ENCODE measurements around the gene PEX3. TPM values are rescaled to one million over a fixed set of nuclear protein-coding genes. Genes with fewer than 3 reads are reported as not detected.

Gene PEX3
- total and polyA plus RNA-seq, 2 of the 4 experiments (the other 2 are of a cell fraction), result 13.3 to 13.7 TPM

DNA sequence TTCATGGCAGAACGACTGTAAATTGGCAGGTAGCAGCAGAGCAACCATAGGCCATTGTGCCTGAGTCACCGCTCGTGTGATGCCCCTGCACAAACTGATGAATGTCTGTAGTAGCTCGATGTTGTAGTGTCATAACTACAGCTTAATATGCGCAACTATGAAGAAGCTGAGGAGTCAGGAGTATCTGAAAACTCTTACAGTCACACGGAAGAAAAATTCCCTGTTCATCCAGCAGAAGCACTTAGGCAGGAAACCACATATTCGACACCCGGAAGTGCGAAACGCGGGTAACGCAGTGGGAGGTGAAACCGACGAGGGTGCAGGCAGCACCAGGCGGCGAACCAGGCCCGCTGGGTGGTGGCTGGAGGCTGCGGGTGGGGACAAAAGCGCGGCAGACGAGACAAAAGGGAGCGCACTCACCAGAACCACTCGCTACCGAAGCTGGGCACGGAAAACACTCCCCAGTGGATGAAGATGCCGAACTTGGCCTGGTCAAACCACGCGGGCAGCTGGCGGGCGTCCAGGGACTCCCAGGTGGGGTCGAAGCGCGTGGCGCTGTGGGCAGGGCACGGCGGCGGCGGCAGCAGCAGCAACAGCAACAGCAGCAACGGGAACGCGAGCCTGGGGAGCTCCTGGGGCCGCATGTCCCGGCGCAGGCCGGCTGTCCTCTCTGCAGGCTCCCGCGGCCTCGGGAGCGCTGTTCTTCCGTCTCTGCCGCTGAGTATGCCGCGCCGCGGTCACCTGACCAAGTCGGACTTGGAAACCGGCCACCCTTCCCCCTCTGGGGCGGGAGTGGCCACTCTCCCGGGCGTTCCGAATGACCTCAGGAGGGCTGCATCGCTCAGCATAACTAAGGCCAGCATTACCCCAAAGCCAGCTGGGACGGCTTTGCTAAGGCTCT is 60.6 kb downstream of the PEX3 start, which contains the start of gene FUCA2 (continued):
- TF ChIP-seq, protein P1, sequence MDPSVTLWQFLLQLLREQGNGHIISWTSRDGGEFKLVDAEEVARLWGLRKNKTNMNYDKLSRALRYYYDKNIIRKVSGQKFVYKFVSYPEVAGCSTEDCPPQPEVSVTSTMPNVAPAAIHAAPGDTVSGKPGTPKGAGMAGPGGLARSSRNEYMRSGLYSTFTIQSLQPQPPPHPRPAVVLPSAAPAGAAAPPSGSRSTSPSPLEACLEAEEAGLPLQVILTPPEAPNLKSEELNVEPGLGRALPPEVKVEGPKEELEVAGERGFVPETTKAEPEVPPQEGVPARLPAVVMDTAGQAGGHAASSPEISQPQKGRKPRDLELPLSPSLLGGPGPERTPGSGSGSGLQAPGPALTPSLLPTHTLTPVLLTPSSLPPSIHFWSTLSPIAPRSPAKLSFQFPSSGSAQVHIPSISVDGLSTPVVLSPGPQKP (IDR thresholded peaks at IDR 0.05; ENCODE audit: borderline replicate concordance, low read depth, low read length), result no peak

DNA sequence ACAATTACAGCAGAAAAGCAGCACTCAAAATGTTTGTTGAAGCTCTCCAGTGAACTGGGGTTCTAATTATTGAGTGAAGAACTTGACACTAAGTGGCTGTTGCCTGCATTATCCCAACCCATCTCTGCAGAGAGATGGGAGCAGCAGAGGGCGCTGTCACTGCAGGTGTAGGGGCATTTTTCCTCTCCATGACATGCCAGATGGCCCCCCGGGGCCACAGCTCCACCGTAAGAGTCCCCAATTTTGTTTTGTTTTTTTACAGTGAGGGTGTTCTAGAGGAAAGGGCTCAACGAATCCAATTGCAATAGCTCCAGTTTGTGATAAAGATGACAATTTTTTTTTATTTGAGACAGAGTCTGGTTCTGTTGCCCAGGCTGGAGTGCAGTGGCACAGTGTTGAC is 62.8 kb downstream of the PEX3 start:
- ChIA-PET POLR2A (ENCODE audit: unreplicated experiment) (no interaction called here), CTCF (no interaction called here)
- intact Hi-C loops (cut with micrococcal nuclease) (no loop called here), dilution Hi-C loops (cut with HindIII; ENCODE audit: low sequenced_read_pairs, unreplicated experiment) (no loop called here), in situ Hi-C loops (cut with MboI; ENCODE audit: low sequenced_read_pairs) (no loop called here)
- TF ChIP-seq NFE2L2 (IDR thresholded peaks at IDR 0.05; ENCODE audit: low read depth, low read length), result no peak
- TF ChIP-seq, protein P2, sequence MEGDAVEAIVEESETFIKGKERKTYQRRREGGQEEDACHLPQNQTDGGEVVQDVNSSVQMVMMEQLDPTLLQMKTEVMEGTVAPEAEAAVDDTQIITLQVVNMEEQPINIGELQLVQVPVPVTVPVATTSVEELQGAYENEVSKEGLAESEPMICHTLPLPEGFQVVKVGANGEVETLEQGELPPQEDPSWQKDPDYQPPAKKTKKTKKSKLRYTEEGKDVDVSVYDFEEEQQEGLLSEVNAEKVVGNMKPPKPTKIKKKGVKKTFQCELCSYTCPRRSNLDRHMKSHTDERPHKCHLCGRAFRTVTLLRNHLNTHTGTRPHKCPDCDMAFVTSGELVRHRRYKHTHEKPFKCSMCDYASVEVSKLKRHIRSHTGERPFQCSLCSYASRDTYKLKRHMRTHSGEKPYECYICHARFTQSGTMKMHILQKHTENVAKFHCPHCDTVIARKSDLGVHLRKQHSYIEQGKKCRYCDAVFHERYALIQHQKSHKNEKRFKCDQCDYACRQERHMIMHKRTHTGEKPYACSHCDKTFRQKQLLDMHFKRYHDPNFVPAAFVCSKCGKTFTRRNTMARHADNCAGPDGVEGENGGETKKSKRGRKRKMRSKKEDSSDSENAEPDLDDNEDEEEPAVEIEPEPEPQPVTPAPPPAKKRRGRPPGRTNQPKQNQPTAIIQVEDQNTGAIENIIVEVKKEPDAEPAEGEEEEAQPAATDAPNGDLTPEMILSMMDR (conservative IDR thresholded peaks at IDR 0.05; ENCODE audit: low read depth, low read length), result peak; percentile 35
- H3K4ac ChIP-seq (ENCODE audit: low read depth, low read length), result no peak overlapping the region
- no peak overlapping the region for H2BK5ac ChIP-seq (ENCODE audit: low read depth, low read length, poor library complexity, severe bottlenecking)
- H3K4me1 ChIP-seq (ENCODE audit: control insufficient read depth, insufficient read depth, low read length), result peaks cover 6% of the 10 kb centered on the region
- H2AK5ac ChIP-seq (ENCODE audit: low read depth, low read length), result no peak overlapping the region
- H4K8ac ChIP-seq (ENCODE audit: low read depth in 2 of 2, low read length in 2 of 2), result no peak overlapping the region
- H3K9me3 ChIP-seq (ENCODE audit: control insufficient read depth, insufficient read depth, low read length), result no peaks in the 10 kb centered on the region
- ATAC-seq (ENCODE audit: low read depth), result no peak
- no peak overlapping the region for H3K4me3 ChIP-seq (ENCODE audit: insufficient read depth, low read depth, low read length)
- H3K14ac ChIP-seq (replicated peaks; ENCODE audit: low read depth, low read length), result no peak overlapping the region
- WGBS, 2 experiments (ENCODE audit: extremely low coverage in 2 of 2, insufficient read length in 1 of 2), result no CpG with 5 or more reads among the region's 4 CpGs
- H3K27ac ChIP-seq (ENCODE audit: insufficient read depth, low read length), result no peak overlapping the region
- no peaks in the 10 kb centered on the region for H4K20me1 ChIP-seq (ENCODE audit: insufficient read depth, low read length)
- H3K18ac ChIP-seq (ENCODE audit: low read depth, low read length), result no peak overlapping the region
- no peaks in the 10 kb centered on the region for H3K36me3 ChIP-seq (ENCODE audit: control insufficient read depth, insufficient read depth, low read length)
- peaks cover 11 to 23% of the 10 kb centered on the region in 2 experiments for H3K79me1 ChIP-seq (ENCODE audit: low read depth in 1 of 2, low read length in 2 of 2)
- H3K23ac ChIP-seq (ENCODE audit: low read depth, low read length), result no peak overlapping the region
- no peak overlapping the region for H3K56ac ChIP-seq (ENCODE audit: extremely low read depth, insufficient read depth, low read length)
- H4K91ac ChIP-seq (ENCODE audit: insufficient read depth, low read depth, low read length), result no peak overlapping the region
- no peak overlapping the region for H2AK9ac ChIP-seq (replicated peaks; ENCODE audit: low read depth, low read length, poor library complexity)
- peaks cover 5% of the 10 kb centered on the region; the same call in 1 of the 2 replicates for H3K9me1 ChIP-seq (ENCODE audit: insufficient read depth, low read length)
- H3K9ac ChIP-seq (ENCODE audit: low read depth, low read length), result no peak overlapping the region
- H2BK120ac ChIP-seq (ENCODE audit: low read depth, low read length), result no peak overlapping the region
- H3K27me3 ChIP-seq (ENCODE audit: control insufficient read depth, insufficient read depth, low read length), result peaks cover 11% of the 10 kb centered on the region
- no peak overlapping the region for H3K4me2 ChIP-seq (ENCODE audit: low read depth, low read length)
- no TSS peak for BruUV-seq (replicated peaks)
- no peak for DNase-seq
- H2BK20ac ChIP-seq (ENCODE audit: low read depth, low read length), result no peak overlapping the region
- no peak overlapping the region for H2BK15ac ChIP-seq (ENCODE audit: low read depth, low read length)
- H2AFZ ChIP-seq (replicated peaks; ENCODE audit: low read length, poor library complexity), result no peak overlapping the region
- H4K5ac ChIP-seq (ENCODE audit: low read depth, low read length), result no peak overlapping the region
